Amniotic stem cell (primary cell): ENCODE measurements around the gene MRS2.
A peak's percentile ranks its signal among the peaks of the same experiment; 100 is the strongest.
"Not testable (repeated sequence)": the region's sequence is repeated elsewhere in the genome, so short reads cannot be mapped to it uniquely, and the experiment has no call there.

Experiments
- DNase-seq: peaks from one replicate; lab custom pipeline; 2025; lab: John Stamatoyannopoulos, UW

The MRS2 gene

GRCh38 chr6:24402697-24403500 is at the start of gene MRS2:
Gene MRS2 (plus strand): TSS chr6:24402936. CDS start chr6:24403047, 111 bp downstream.
- DNase-seq, result peak; percentile 14

GRCh38 chr6:24353861-24354260 is 48.9 kb upstream of the MRS2 start:
- DNase-seq, result no peak

- no peak for DNase-seq
Measured at GRCh38 chr6:24355393-24355792, 47.3 kb upstream of the MRS2 start.

GRCh38 chr6:24356310-24356973 is 46.3 kb upstream of the MRS2 start:
- DNase-seq, result no peak

- DNase-seq, result no peak
Measured at GRCh38 chr6:24357336-24358218, 45.2 kb upstream of the MRS2 start, which contains the start of gene DCDC2. Gene DCDC2 (minus strand): TSS chr6:24358059. CDS start chr6:24357750, 309 bp downstream.

GRCh38 chr6:24358219-24358821 is 44.4 kb upstream of the MRS2 start:
- DNase-seq, result no peak

GRCh38 chr6:24359640-24360454 is 42.9 kb upstream of the MRS2 start:
- DNase-seq, result peak; percentile 55

GRCh38 chr6:24362363-24362762 is 40.4 kb upstream of the MRS2 start:
- DNase-seq, result not testable (repeated sequence)

GRCh38 chr6:24365103-24365633 is 37.6 kb upstream of the MRS2 start:
- not testable (repeated sequence) for DNase-seq

- no peak for DNase-seq
Measured at GRCh38 chr6:24374612-24375011, 28.1 kb upstream of the MRS2 start.

- DNase-seq, result no peak
Measured at GRCh38 chr6:24376871-24377270, 25.9 kb upstream of the MRS2 start.

- no peak for DNase-seq
Measured at GRCh38 chr6:24378473-24379097, 24.2 kb upstream of the MRS2 start.

- no peak for DNase-seq
Measured at GRCh38 chr6:24381476-24382219, 21.1 kb upstream of the MRS2 start.

GRCh38 chr6:24382220-24382540 is 20.6 kb upstream of the MRS2 start:
- no peak for DNase-seq

GRCh38 chr6:24382891-24383494 is 19.7 kb upstream of the MRS2 start:
- not testable (repeated sequence) for DNase-seq

- not testable (repeated sequence) for DNase-seq
Measured at GRCh38 chr6:24384369-24385130, 18.2 kb upstream of the MRS2 start.

- DNase-seq, result no peak
Measured at GRCh38 chr6:24385536-24386269, 17.0 kb upstream of the MRS2 start.

- no peak for DNase-seq
Measured at GRCh38 chr6:24387818-24388217, 14.9 kb upstream of the MRS2 start.
